H1 (cell line): ENCODE measurements around the gene OGN.

Source experiments
- ATF3 ChIP-seq: IDR thresholded peaks from 2 replicates; pipeline ENCODE4 v1.6.1; 2011; ENCODE audit warnings: low read depth, mild to moderate bottlenecking, low read length; ENCODE audit not compliant: insufficient read depth
- CEBPB ChIP-seq: IDR thresholded peaks from 2 replicates; pipeline ENCODE4 v1.6.1; 2012; ENCODE audit warnings: low read depth, low read length
- CTCF ChIP-seq, 3 experiments: IDR thresholded peaks; 1 replicate in 2 of 3; 2 replicates in 1 of 3; pipeline versions ENCODE4 v1.5.1 to v1.6.1; 2011; ENCODE audit warnings: low read length in 3 of 3, mild to moderate bottlenecking in 3 of 3, inconsistent platforms in 2 of 3, low read depth in 1 of 3, moderate library complexity in 1 of 3; ENCODE audit not compliant: insufficient read depth in 1 of 3; ENCODE audit errors: control extremely low read depth in 1 of 3
- EGR1 ChIP-seq: IDR thresholded peaks from 2 replicates; pipeline ENCODE4 v1.6.1; 2011; ENCODE audit warnings: low read depth, low read length, borderline replicate concordance
- EP300 ChIP-seq, 2 experiments: IDR thresholded peaks; 1 replicate in 1 of 2; 2 replicates in 1 of 2; pipeline ENCODE4 v1.6.1; 2011 to 2012; ENCODE audit warnings: low read depth in 2 of 2, low read length in 2 of 2, mild to moderate bottlenecking in 2 of 2, borderline replicate concordance in 1 of 2, inconsistent platforms in 1 of 2, moderate library complexity in 1 of 2
- EZH2 ChIP-seq: fragments of 200-600 bp; sonication (generic); IDR thresholded peaks from 2 replicates; pipeline ENCODE4 v1.7.1; 2012; ENCODE audit warnings: low read depth, mild to moderate bottlenecking, moderate library complexity, low read length, inconsistent platforms; ENCODE audit not compliant: severe bottlenecking
- KDM1A ChIP-seq: fragments of 200-600, 300-600 bp; sonication (generic); IDR thresholded peaks from 2 replicates; pipeline ENCODE4 v1.7.1; 2016; ENCODE audit warnings: mild to moderate bottlenecking, low read length, borderline replicate concordance
- KDM5A ChIP-seq: fragments of 200-600 bp; IDR thresholded peaks from 2 replicates; pipeline ENCODE4 v1.7.1; 2012; ENCODE audit warnings: mild to moderate bottlenecking, low read length, inconsistent platforms, mixed read lengths
- MAX ChIP-seq: IDR thresholded peaks from 2 replicates; pipeline ENCODE4 v1.6.1; 2012; ENCODE audit warnings: inconsistent platforms
- POLR2A ChIP-seq, 2 experiments: IDR thresholded peaks; 1 replicate in 1 of 2; 2 replicates in 1 of 2; pipeline ENCODE4 v1.6.1; 2011; ENCODE audit warnings: low read depth in 2 of 2, low read length in 2 of 2, mild to moderate bottlenecking in 2 of 2; ENCODE audit errors: control extremely low read depth in 1 of 2
- TAF1 ChIP-seq: IDR thresholded peaks from 2 replicates; pipeline ENCODE4 v1.6.1; 2011; ENCODE audit warnings: mild to moderate bottlenecking, low read depth, low read length
- TBP ChIP-seq: IDR thresholded peaks from 2 replicates; pipeline ENCODE4 v1.6.1; 2011; ENCODE audit warnings: low read depth, low read length, improper control_type of control experiment
- YY1 ChIP-seq: IDR thresholded peaks from 2 replicates; pipeline ENCODE4 v1.6.1; 2011; ENCODE audit warnings: low read depth, mild to moderate bottlenecking, low read length

- TF ChIP-seq ATF3, result no peak
- no peak for TF ChIP-seq CTCF (IDR thresholded peaks at IDR 0.05; ENCODE audit: control extremely low read depth in 1 of 3, insufficient read depth in 1 of 3, low read depth in 1 of 3, low read length in 3 of 3)
- TF ChIP-seq TBP, result no peak
- TF ChIP-seq EGR1, result no peak
- no peak for TF ChIP-seq CEBPB
- TF ChIP-seq POLR2A (IDR thresholded peaks at IDR 0.05; ENCODE audit: control extremely low read depth in 1 of 2, low read depth in 2 of 2, low read length in 2 of 2), result no peak
- no peak for TF ChIP-seq EP300 (IDR thresholded peaks at IDR 0.05; ENCODE audit: borderline replicate concordance in 1 of 2, low read depth in 2 of 2, low read length in 2 of 2)
- no peak for TF ChIP-seq YY1
- no peak for TF ChIP-seq KDM5A
- no peak for TF ChIP-seq KDM1A
- TF ChIP-seq TAF1, result no peak
- no peak for TF ChIP-seq MAX
- TF ChIP-seq EZH2, result no peak
These were observed 35.8 kb upstream of the OGN start for GRCh38 chr9:92439921-92440750.
